ENCODE measurements around the gene UBFD1.

DNA sequence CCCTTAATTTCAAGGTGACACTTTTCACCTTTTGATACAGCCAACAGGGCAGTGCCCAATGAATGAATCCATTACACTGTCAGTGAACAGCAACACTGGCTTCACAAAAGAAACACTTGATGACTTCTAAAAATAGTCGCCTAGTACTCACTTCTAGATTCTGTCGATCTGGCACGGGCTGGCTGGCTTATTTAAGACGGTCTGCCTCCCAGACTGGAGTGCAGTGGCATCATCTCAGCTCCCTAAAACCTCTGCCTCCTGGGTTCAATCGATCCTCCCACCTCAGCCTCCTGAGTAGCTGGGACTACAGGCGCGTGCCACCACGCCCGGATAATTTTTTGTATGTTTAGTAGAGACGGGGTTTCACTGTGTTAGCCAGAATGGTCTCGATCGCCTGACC lies 36.7 kb downstream of the UBFD1 start:
- TF ChIP-seq CTCF (IDR thresholded peaks at IDR 0.05) (no peak), POLR2A (IDR thresholded peaks at IDR 0.05) (no peak)
